Right forelimb (tissue), 1 donor: ENCODE measurements around the gene VAPB.

Experiments used
- DNase-seq: peaks from one replicate; pipeline ENCODE4 v3.0.0-alpha.2; 2018

VAPB gene

GRCh38 chr20:58378704-58379103, 10.3 kb upstream of the VAPB start:
- no peak for DNase-seq

- DNase-seq = no peak
Observed at GRCh38 chr20:58381627-58382026, 7.4 kb upstream of the VAPB start.

GRCh38 chr20:58382096-58382495, 6.9 kb upstream of the VAPB start:
- DNase-seq = no peak

- DNase-seq = no peak
Observed at GRCh38 chr20:58384821-58385220, 4.2 kb upstream of the VAPB start.

- DNase-seq = no peak
Observed at GRCh38 chr20:58388028-58388601, 914 bp upstream of the VAPB start.

- no peak for DNase-seq
Observed at GRCh38 chr20:58389324-58389967, 417 bp downstream of the VAPB start.

- no peak for DNase-seq
Observed at GRCh38 chr20:58389968-58390658, 1.1 kb downstream of the VAPB start.

GRCh38 chr20:58390659-58391035, 1.6 kb downstream of the VAPB start:
- no peak for DNase-seq

GRCh38 chr20:58392286-58392685, 3.3 kb downstream of the VAPB start:
- DNase-seq = no peak

GRCh38 chr20:58393299-58393698, 4.3 kb downstream of the VAPB start:
- no peak for DNase-seq

GRCh38 chr20:58394801-58395200, 5.8 kb downstream of the VAPB start:
- no peak for DNase-seq

- DNase-seq = no peak
Observed at GRCh38 chr20:58395604-58396003, 6.6 kb downstream of the VAPB start.

GRCh38 chr20:58397429-58397828, 8.4 kb downstream of the VAPB start:
- no peak for DNase-seq

GRCh38 chr20:58398254-58398653, 9.2 kb downstream of the VAPB start:
- no peak for DNase-seq

GRCh38 chr20:58399926-58400325, 10.9 kb downstream of the VAPB start:
- DNase-seq = no peak

- DNase-seq = no peak
Observed at GRCh38 chr20:58401162-58401561, 12.1 kb downstream of the VAPB start.

- no peak for DNase-seq
Observed at GRCh38 chr20:58402305-58402704, 13.3 kb downstream of the VAPB start.

GRCh38 chr20:58402827-58403226, 13.8 kb downstream of the VAPB start:
- DNase-seq = no peak

GRCh38 chr20:58403272-58403671, 14.2 kb downstream of the VAPB start:
- DNase-seq = no peak

GRCh38 chr20:58405504-58406291, 16.7 kb downstream of the VAPB start:
- DNase-seq = no peak

- DNase-seq = no peak
Observed at GRCh38 chr20:58406422-58407001, 17.5 kb downstream of the VAPB start.

- no peak for DNase-seq
Observed at GRCh38 chr20:58407201-58407873, 18.3 kb downstream of the VAPB start.
